A673 (cell line): ENCODE data around the gene PLD1. TPM values are rescaled to one million over a fixed set of nuclear protein-coding genes. Genes with fewer than 3 reads are reported as not detected.

Source experiments
- BruUV-seq: library from RNA; stranded (reverse); fragments of 400-500 nt; replicated peaks from 2 replicates; lab custom pipeline; 2021; lab: Mats Ljungman, UMichigan
- CTCF ChIA-PET: fragments of 300-600 bp; sonication (Branson Sonifier 250); formaldehyde crosslinking; loops from one replicate; lab custom pipeline; 2022; ENCODE audit warnings: antibody characterized with exemption; lab: Charles Lee
- POLR2A ChIA-PET: fragments of 300-600 bp; sonication (Branson Sonifier 250); formaldehyde crosslinking; loops from one replicate; lab custom pipeline; 2022; ENCODE audit warnings: antibody characterized with exemption; ENCODE audit not compliant: low non-redundant PET; lab: Charles Lee
- DNase-seq: peaks from one replicate; pipeline ENCODE4 v3.0.0-alpha.2; 2015; ENCODE audit warnings: low spot score
- H3K27ac ChIP-seq: fragments of 200-600 bp; sonication (generic); 2 replicates; pipeline ENCODE4 v1.5.1; 2016; ENCODE audit warnings: mixed run types, low read depth, mild to moderate bottlenecking, mixed read lengths, antibody characterized with exemption, low read length; ENCODE audit not compliant: poor library complexity, severe bottlenecking
- H3K27me3 ChIP-seq: fragments of 200-600 bp; sonication (generic); replicated peaks from 2 replicates; pipeline ENCODE4 v1.6.1; 2017; ENCODE audit warnings: mixed run types, low read depth, mild to moderate bottlenecking, mixed read lengths, antibody characterized with exemption, low read length; ENCODE audit not compliant: insufficient read depth, poor library complexity
- H3K36me3 ChIP-seq: fragments of 200-600 bp; sonication (generic); 2 replicates; pipeline ENCODE4 v1.6.1; 2016; ENCODE audit warnings: mixed run types, mild to moderate bottlenecking, mixed read lengths, antibody characterized with exemption, low read length; ENCODE audit not compliant: insufficient read depth, poor library complexity, severe bottlenecking
- H3K4me1 ChIP-seq: fragments of 200-600 bp; sonication (generic); 2 replicates; pipeline ENCODE4 v1.6.1; 2017; ENCODE audit warnings: mixed run types, mild to moderate bottlenecking, mixed read lengths, antibody characterized with exemption, low read length; ENCODE audit not compliant: insufficient read depth, poor library complexity, severe bottlenecking
- H3K4me3 ChIP-seq: fragments of 200-600 bp; sonication (generic); 2 replicates; pipeline ENCODE4 v1.5.1; 2016; ENCODE audit warnings: low read depth, mixed run types, mild to moderate bottlenecking, mixed read lengths, low read length; ENCODE audit not compliant: poor library complexity, severe bottlenecking
- H3K9me3 ChIP-seq: fragments of 200-600 bp; sonication (generic); 2 replicates; pipeline ENCODE4 v1.6.1; 2016; ENCODE audit warnings: mixed run types, low read depth, mild to moderate bottlenecking, mixed read lengths, antibody characterized with exemption, low read length; ENCODE audit not compliant: poor library complexity, severe bottlenecking
- CTCF ChIP-seq: fragments of 300-800, 200-600 bp; sonication (generic); conservative IDR thresholded peaks from 2 replicates; pipeline ENCODE4 v1.5.1; 2017; ENCODE audit warnings: low read depth, mild to moderate bottlenecking, antibody characterized with exemption, low read length, moderate library complexity, mixed read lengths
- EZH2 ChIP-seq: fragments of 200-600 bp; sonication (generic); IDR thresholded peaks from 2 replicates; pipeline ENCODE4 v1.6.1; 2017; ENCODE audit warnings: borderline replicate concordance, low read depth, mild to moderate bottlenecking, mixed read lengths, antibody characterized with exemption, low read length; ENCODE audit not compliant: poor library complexity, severe bottlenecking
- intact Hi-C: fragments of 100-400 bp; cut with micrococcal nuclease; formaldehyde crosslinking; loops from one replicate; pipeline ENCODE4 v1.10.0; 2022; ENCODE audit not compliant: unreplicated experiment
- total RNA-seq: library from RNA; stranded (reverse); gene quantifications from 2 replicates; pipeline ENCODE4 v1.2.3, GENCODE V29; 2021

The PLD1 gene
- total RNA-seq, 1 experiment from 2014 or later = 3.2 TPM

DNA sequence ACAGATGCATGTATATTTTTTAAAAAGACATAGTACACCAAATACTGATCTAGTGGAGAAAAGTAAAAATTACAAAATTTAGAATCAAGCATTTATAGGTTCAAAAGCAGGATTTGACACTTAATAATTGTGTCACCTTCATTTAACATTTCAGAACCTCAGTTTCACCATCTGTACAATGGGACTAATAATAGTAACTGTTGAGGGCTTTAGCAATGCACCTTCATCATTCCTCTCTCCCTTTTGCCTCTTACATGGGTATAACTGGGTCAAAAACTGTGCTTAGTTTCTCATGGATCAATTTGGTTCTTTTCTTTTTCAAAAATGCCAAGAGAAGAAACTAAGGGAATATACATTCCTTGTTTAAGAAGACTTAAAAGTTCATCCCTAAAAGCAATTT, 27.4 kb upstream of the PLD1 start:
- POLR2A ChIA-PET = no interaction called here
- intact Hi-C loops = no loop called here
- Histone ChIP-seq H3K4me3 (no peak overlapping the region), H3K36me3 (no peaks in the 10 kb centered on the region), H3K27ac (no peak overlapping the region), H3K4me1 (no peaks in the 10 kb centered on the region), H3K27me3 (no peaks in the 10 kb centered on the region), H3K9me3 (no peaks in the 10 kb centered on the region)
- TF ChIP-seq EZH2 (no peak), CTCF (no peak)
- CTCF ChIA-PET = no interaction called here
- no peak for DNase-seq
- no TSS peak for BruUV-seq

DNA sequence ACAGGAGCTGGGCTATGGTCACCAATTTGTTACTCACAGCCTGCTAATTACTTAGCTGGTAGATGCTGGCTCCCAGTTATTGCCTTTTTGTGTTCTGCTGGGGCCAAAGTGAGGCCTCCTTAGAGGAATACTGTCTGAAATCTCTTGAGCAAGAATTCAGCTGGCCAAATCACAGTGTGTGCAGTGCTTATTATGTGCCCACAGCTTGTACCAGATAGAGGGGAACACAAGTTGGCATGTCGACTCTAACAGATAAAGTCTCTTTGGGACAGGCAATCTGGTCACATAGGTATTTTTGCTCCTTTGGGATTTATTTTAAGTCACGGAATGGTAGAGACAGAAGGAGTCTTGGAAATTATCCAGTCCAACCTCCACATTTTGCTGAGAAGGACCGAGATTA, 26.6 kb upstream of the PLD1 start:
- DNase-seq = no peak
- H3K27ac ChIP-seq = no peak overlapping the region
- no peaks in the 10 kb centered on the region for H3K36me3 ChIP-seq
- BruUV-seq = no TSS peak
- no peak overlapping the region for H3K4me3 ChIP-seq
- no peaks in the 10 kb centered on the region for H3K9me3 ChIP-seq
- H3K4me1 ChIP-seq = no peaks in the 10 kb centered on the region
- CTCF ChIA-PET = no interaction called here
- no peaks in the 10 kb centered on the region for H3K27me3 ChIP-seq
- intact Hi-C loops = no loop called here
- TF ChIP-seq EZH2 (no peak), CTCF (no peak)
- POLR2A ChIA-PET = no interaction called here

- H3K4me1 ChIP-seq = no peaks in the 10 kb centered on the region
- no TSS peak for BruUV-seq
- CTCF ChIA-PET = no interaction called here
- POLR2A ChIA-PET = no interaction called here
- H3K36me3 ChIP-seq = no peaks in the 10 kb centered on the region
- H3K27me3 ChIP-seq = no peaks in the 10 kb centered on the region
- no peak overlapping the region for H3K27ac ChIP-seq
- intact Hi-C loops = no loop called here
- no peak for DNase-seq
- no peaks in the 10 kb centered on the region for H3K9me3 ChIP-seq
- TF ChIP-seq CTCF = no peak
- TF ChIP-seq EZH2 = no peak
- no peak overlapping the region for H3K4me3 ChIP-seq
Measured at GRCh38 chr3:171835613-171836012, 25.3 kb upstream of the PLD1 start.
